ENCODE data around the gene CDC5L. TPM values are rescaled to one million over a fixed set of nuclear protein-coding genes. Genes with fewer than 3 reads are reported as not detected.

The CDC5L gene
- total RNA-seq, 1 donor from 2014 or later = 20.2 TPM

DNA sequence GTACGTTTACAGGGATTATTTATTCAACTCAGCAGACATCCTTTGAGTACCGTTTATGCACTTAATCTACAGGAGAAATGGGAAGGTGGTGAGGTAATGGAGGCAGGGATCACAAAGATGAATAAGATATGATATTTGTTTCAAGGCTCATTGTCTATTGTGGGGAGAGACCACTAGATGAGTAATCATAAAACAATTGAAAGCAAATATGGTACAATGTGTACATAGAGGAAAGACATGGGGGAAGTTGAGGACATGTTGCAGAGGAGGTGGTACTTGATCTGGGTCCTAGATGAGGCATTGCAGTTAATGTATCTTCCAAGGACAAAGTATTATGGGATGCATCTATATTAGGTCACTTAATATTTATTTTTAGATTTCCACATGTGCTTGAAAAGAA is 13.7 kb upstream of the CDC5L start:
- no peaks in the 10 kb centered on the region for H3K9me3 Mint-ChIP-seq
- intact Hi-C loops (cut with micrococcal nuclease) = no loop called here
- H3K27ac Mint-ChIP-seq = no peak overlapping the region
- H3K27me3 Mint-ChIP-seq = peaks cover 12% of the 10 kb centered on the region
- TF ChIP-seq, protein P1, sequence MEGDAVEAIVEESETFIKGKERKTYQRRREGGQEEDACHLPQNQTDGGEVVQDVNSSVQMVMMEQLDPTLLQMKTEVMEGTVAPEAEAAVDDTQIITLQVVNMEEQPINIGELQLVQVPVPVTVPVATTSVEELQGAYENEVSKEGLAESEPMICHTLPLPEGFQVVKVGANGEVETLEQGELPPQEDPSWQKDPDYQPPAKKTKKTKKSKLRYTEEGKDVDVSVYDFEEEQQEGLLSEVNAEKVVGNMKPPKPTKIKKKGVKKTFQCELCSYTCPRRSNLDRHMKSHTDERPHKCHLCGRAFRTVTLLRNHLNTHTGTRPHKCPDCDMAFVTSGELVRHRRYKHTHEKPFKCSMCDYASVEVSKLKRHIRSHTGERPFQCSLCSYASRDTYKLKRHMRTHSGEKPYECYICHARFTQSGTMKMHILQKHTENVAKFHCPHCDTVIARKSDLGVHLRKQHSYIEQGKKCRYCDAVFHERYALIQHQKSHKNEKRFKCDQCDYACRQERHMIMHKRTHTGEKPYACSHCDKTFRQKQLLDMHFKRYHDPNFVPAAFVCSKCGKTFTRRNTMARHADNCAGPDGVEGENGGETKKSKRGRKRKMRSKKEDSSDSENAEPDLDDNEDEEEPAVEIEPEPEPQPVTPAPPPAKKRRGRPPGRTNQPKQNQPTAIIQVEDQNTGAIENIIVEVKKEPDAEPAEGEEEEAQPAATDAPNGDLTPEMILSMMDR (IDR thresholded peaks at IDR 0.05) = no peak
- DNase-seq = no peak
- CTCF ChIA-PET = no interaction called here
- POLR2A ChIA-PET = no interaction called here
- no peak overlapping the region for H3K4me3 Mint-ChIP-seq
- H3K4me1 Mint-ChIP-seq = no peaks in the 10 kb centered on the region
- H3K36me3 Mint-ChIP-seq (ENCODE audit: low read depth) = no peaks in the 10 kb centered on the region
- no peak for ATAC-seq (ENCODE audit: low read depth)

DNA sequence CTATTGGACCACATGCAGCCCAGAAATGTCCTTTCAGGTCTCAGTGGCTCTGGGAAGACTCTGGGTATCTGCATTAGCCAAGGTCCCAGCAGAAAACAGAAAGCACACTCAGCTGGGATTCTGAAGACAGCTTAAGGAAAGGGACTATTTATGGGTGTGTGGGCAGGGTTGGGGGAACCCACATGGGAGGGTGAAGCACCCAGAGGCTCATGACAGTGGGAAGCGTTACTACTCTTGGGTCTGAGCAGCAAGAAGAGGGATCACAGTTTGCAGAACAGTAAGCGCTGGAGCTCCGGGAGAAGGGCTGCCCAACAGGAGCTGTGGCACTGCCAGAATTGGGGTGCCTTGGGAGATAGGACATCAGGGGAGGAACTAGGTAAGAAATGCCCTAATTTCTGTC is 12.4 kb upstream of the CDC5L start:
- no peaks in the 10 kb centered on the region for H3K9me3 Mint-ChIP-seq
- H3K4me1 Mint-ChIP-seq = no peaks in the 10 kb centered on the region
- POLR2A ChIA-PET = no interaction called here
- no peak overlapping the region for H3K27ac Mint-ChIP-seq
- TF ChIP-seq, protein P1 (IDR thresholded peaks at IDR 0.05) = no peak
- DNase-seq (no peak), ATAC-seq (ENCODE audit: low read depth) (no peak)
- H3K27me3 Mint-ChIP-seq = peaks cover 12% of the 10 kb centered on the region
- CTCF ChIA-PET = no interaction called here
- intact Hi-C loops (cut with micrococcal nuclease) = no loop called here
- no peak overlapping the region for H3K4me3 Mint-ChIP-seq
- H3K36me3 Mint-ChIP-seq (ENCODE audit: low read depth) = no peaks in the 10 kb centered on the region

DNA sequence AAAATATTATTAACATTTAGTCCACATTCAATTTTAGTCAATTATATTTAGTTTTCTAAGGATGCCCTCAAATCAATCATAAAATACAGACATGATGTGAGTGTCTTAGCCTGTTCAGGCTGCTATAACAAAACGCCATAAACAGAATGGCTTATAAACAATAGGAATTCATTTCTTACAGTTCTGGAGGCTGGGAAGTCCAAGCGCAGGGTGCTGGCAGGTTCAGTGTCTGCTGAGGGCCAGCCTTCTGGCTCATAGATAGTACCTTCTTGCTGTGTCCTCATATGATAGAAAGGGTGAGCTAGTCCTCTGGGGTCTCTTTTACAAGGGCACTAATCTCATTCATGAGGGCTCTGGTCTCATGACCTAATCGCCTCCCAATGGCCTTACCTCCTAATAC is 10.0 kb upstream of the CDC5L start:
- DNase-seq = no peak
- intact Hi-C loops (cut with micrococcal nuclease) = no loop called here
- H3K36me3 Mint-ChIP-seq (ENCODE audit: low read depth) = no peaks in the 10 kb centered on the region
- H3K4me3 Mint-ChIP-seq = no peak overlapping the region
- CTCF ChIA-PET = no interaction called here
- no peaks in the 10 kb centered on the region for H3K9me3 Mint-ChIP-seq
- TF ChIP-seq, protein P1 (IDR thresholded peaks at IDR 0.05) = no peak
- H3K4me1 Mint-ChIP-seq = no peaks in the 10 kb centered on the region
- peaks cover 12% of the 10 kb centered on the region for H3K27me3 Mint-ChIP-seq
- POLR2A ChIA-PET = no interaction called here
- H3K27ac Mint-ChIP-seq = no peak overlapping the region
- ATAC-seq (ENCODE audit: low read depth) = no peak

DNA sequence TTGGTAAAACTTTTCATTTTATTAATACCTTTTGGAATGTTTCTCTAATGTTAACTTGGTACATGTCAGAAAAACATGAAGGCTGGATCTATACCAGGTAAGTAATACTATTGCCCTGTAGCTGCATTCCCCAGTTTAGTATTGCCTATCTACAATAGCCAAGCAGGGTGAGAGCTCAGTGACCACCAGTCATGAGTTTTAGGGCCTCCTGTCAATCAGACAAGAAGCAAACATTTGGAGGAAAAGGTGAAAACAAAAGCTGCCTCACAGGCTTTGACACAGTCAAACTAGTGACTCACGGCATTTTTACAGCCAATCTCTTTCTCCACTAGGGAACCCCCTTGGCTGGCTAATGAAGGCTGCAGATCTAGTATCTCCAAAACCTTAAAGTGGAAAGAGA is 9.5 kb upstream of the CDC5L start:
- H3K27me3 Mint-ChIP-seq = peaks cover 9% of the 10 kb centered on the region
- TF ChIP-seq, protein P1 (IDR thresholded peaks at IDR 0.05) = no peak
- no peak overlapping the region for H3K4me3 Mint-ChIP-seq
- H3K9me3 Mint-ChIP-seq = no peaks in the 10 kb centered on the region
- DNase-seq (no peak), ATAC-seq (ENCODE audit: low read depth) (no peak)
- no peaks in the 10 kb centered on the region for H3K4me1 Mint-ChIP-seq
- H3K27ac Mint-ChIP-seq = no peak overlapping the region
- H3K36me3 Mint-ChIP-seq (ENCODE audit: low read depth) = no peaks in the 10 kb centered on the region
- ChIA-PET CTCF (no interaction called here), POLR2A (no interaction called here)
- intact Hi-C loops (cut with micrococcal nuclease) = no loop called here

DNA sequence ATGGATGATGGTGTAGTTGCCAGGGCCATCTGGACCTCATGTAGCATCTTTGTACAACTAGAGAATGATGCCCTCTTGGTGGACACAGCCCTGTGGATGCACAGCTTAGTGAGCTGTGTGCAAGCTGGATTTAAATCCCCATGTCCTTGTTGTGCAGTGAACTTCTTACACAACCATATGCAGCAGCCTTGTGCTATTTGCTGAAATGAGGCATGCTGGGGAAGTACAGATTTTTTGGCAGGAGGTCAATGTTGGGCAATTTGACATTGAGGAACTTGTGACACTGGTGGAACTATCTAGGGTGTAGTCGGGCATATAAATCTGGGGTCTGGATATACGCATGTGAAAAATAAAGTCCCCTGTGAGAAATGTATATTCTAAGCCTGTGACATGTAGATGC is 5.8 kb upstream of the CDC5L start:
- Mint-ChIP-seq H3K27ac (no peak overlapping the region), H3K4me3 (no peak overlapping the region), H3K4me1 (peaks cover 4% of the 10 kb centered on the region), H3K27me3 (no peaks in the 10 kb centered on the region), H3K9me3 (no peaks in the 10 kb centered on the region), H3K36me3 (ENCODE audit: low read depth) (no peaks in the 10 kb centered on the region)
- no peak for DNase-seq
- no peak for ATAC-seq (ENCODE audit: low read depth)
- CTCF ChIA-PET = no interaction called here
- TF ChIP-seq, protein P1 (IDR thresholded peaks at IDR 0.05) = no peak
- POLR2A ChIA-PET = no interaction called here
- intact Hi-C loops (cut with micrococcal nuclease) = loop anchor here (10.0 kb wide), 1 partner anchor 807 kb away; the partner anchor contains the start of genes POLH and XPO5

Measured in activated B cell treated with CpG ODN at 0.5 μM for 24 hours (primary cell).